PFSK-1 (cell line): ENCODE measurements around the gene EXOC4.

ENCODE experiments used
- FOXP2 ChIP-seq: optimal IDR thresholded peaks from 2 replicates; pipeline ENCODE3; 2011; ENCODE audit warnings: borderline replicate concordance, control low read depth, inconsistent platforms; ENCODE audit not compliant: insufficient read depth; ENCODE audit errors: extremely low read length, extremely low read depth
- POLR2AphosphoS5 ChIP-seq: IDR thresholded peaks from 2 replicates; pipeline ENCODE4 v1.6.1; 2012; ENCODE audit warnings: low read depth, mild to moderate bottlenecking, control low read depth, low read length, moderate library complexity
- TAF1 ChIP-seq: IDR thresholded peaks from 2 replicates; pipeline ENCODE4 v1.6.1; 2012; ENCODE audit warnings: low read length, control low read depth, borderline replicate concordance; ENCODE audit not compliant: insufficient read depth
- TF ChIP-seq, protein P1 (sequence below), 2 experiments: IDR thresholded peaks; 2 replicates each; pipeline versions ENCODE4 v1.6.1 to v1.8.0; 2011 to 2012; ENCODE audit warnings: low read depth in 2 of 2, low read length in 2 of 2, control low read depth in 1 of 2, inconsistent platforms in 1 of 2, mild to moderate bottlenecking in 1 of 2, moderate library complexity in 1 of 2; ENCODE audit not compliant: insufficient read depth in 1 of 2

DNA sequence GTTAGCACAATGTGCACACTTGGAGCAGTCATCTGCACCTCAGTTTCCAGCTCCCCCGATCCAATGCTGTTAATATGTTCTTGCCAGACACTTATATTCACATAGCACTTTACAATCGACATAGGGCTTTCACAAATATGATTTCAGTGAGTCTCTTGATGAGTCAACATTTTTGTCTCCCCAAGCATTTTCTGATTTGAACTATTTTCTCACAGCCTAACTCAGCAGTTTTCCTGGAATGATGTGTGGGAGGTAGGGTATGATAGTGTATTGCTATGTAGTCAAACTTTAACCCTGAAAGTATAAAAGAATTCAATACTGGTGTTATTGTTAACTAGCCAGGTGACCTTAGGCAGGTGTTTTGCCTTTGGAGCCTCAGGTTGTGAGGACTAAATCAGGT is 791.8 kb downstream of the EXOC4 start:
- no peak for TF ChIP-seq POLR2AphosphoS5
- TF ChIP-seq FOXP2 = no peak
- TF ChIP-seq, protein P1, sequence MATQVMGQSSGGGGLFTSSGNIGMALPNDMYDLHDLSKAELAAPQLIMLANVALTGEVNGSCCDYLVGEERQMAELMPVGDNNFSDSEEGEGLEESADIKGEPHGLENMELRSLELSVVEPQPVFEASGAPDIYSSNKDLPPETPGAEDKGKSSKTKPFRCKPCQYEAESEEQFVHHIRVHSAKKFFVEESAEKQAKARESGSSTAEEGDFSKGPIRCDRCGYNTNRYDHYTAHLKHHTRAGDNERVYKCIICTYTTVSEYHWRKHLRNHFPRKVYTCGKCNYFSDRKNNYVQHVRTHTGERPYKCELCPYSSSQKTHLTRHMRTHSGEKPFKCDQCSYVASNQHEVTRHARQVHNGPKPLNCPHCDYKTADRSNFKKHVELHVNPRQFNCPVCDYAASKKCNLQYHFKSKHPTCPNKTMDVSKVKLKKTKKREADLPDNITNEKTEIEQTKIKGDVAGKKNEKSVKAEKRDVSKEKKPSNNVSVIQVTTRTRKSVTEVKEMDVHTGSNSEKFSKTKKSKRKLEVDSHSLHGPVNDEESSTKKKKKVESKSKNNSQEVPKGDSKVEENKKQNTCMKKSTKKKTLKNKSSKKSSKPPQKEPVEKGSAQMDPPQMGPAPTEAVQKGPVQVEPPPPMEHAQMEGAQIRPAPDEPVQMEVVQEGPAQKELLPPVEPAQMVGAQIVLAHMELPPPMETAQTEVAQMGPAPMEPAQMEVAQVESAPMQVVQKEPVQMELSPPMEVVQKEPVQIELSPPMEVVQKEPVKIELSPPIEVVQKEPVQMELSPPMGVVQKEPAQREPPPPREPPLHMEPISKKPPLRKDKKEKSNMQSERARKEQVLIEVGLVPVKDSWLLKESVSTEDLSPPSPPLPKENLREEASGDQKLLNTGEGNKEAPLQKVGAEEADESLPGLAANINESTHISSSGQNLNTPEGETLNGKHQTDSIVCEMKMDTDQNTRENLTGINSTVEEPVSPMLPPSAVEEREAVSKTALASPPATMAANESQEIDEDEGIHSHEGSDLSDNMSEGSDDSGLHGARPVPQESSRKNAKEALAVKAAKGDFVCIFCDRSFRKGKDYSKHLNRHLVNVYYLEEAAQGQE (IDR thresholded peaks at IDR 0.05; ENCODE audit: insufficient read depth in 1 of 2, low read depth in 2 of 2, low read length in 2 of 2) = no peak
- no peak for TF ChIP-seq TAF1
